Mesenchymal stem cell (in vitro differentiated cells and primary cell): ENCODE data around the gene PRDX4.

Experiments
- DNase-seq: peaks from one replicate; pipeline ENCODE4 v3.0.0-alpha.2; 2013
- H2AFZ ChIP-seq: one replicate; pipeline ENCODE4 v1.6.1; 2013; ENCODE audit warnings: low read depth, mild to moderate bottlenecking, control low read depth, inconsistent platforms, low read length, moderate library complexity
- H2AK5ac ChIP-seq: 2 replicates; pipeline ENCODE4 v1.6.1; 2013; ENCODE audit warnings: low read length, moderate library complexity, mild to moderate bottlenecking, inconsistent platforms; ENCODE audit not compliant: severe bottlenecking
- H2BK120ac ChIP-seq: one replicate; pipeline ENCODE4 v1.6.1; 2013; ENCODE audit warnings: low read depth, mild to moderate bottlenecking, inconsistent platforms, low read length, moderate library complexity
- H2BK12ac ChIP-seq, 2 experiments: one replicate each; pipeline ENCODE4 v1.6.1; 2013; ENCODE audit warnings: inconsistent platforms in 2 of 2, low read length in 2 of 2, mild to moderate bottlenecking in 2 of 2, moderate library complexity in 2 of 2, control low read depth in 1 of 2
- H2BK15ac ChIP-seq: one replicate; pipeline ENCODE4 v1.6.1; 2013; ENCODE audit warnings: mild to moderate bottlenecking, low read depth, inconsistent platforms; ENCODE audit not compliant: poor library complexity, severe bottlenecking
- H2BK5ac ChIP-seq: 2 replicates; pipeline ENCODE4 v1.6.1; 2013; ENCODE audit warnings: low read depth, mild to moderate bottlenecking, low read length, control low read depth, inconsistent platforms; ENCODE audit not compliant: poor library complexity, severe bottlenecking
- H3K14ac ChIP-seq, 2 experiments: one replicate each; pipeline ENCODE4 v1.6.1; 2013; ENCODE audit warnings: inconsistent platforms in 2 of 2, low read length in 2 of 2, control low read depth in 1 of 2, mild to moderate bottlenecking in 1 of 2, moderate library complexity in 1 of 2
- H3K18ac ChIP-seq, 2 experiments: one replicate each; pipeline ENCODE4 v1.6.1; 2013; ENCODE audit warnings: inconsistent platforms in 2 of 2, low read length in 2 of 2, control low read depth in 1 of 2, low read depth in 1 of 2, mild to moderate bottlenecking in 1 of 2
- H3K23ac ChIP-seq, 2 experiments: one replicate each; pipeline ENCODE4 v1.6.1; 2013; ENCODE audit warnings: inconsistent platforms in 2 of 2, low read length in 2 of 2, mild to moderate bottlenecking in 2 of 2, moderate library complexity in 2 of 2, control low read depth in 1 of 2
- H3K27ac ChIP-seq: 2 replicates; pipeline ENCODE4 v1.5.1; 2013; ENCODE audit warnings: mild to moderate bottlenecking, moderate library complexity, low read length, control low read depth, inconsistent platforms; ENCODE audit not compliant: poor library complexity, severe bottlenecking
- H3K27me3 ChIP-seq, 2 experiments: 2 replicates each; pipeline versions ENCODE4 v1.6.1 to v1.7.0; 2013; ENCODE audit warnings: low read length in 2 of 2, mild to moderate bottlenecking in 2 of 2, moderate library complexity in 2 of 2, control low read depth in 1 of 2, inconsistent platforms in 1 of 2; ENCODE audit not compliant: control insufficient read depth in 1 of 2, insufficient read depth in 1 of 2
- H3K36me3 ChIP-seq, 2 experiments: 2 replicates each; pipeline versions ENCODE4 v1.6.1 to v1.7.0; 2013; ENCODE audit warnings: low read length in 2 of 2, control low read depth in 1 of 2, inconsistent platforms in 1 of 2, low read depth in 1 of 2, mild to moderate bottlenecking in 1 of 2; ENCODE audit not compliant: insufficient read depth in 2 of 2, control insufficient read depth in 1 of 2
- H3K4ac ChIP-seq, 2 experiments: one replicate each; pipeline ENCODE4 v1.6.1; 2013; ENCODE audit warnings: inconsistent platforms in 2 of 2, low read length in 2 of 2, mild to moderate bottlenecking in 2 of 2, moderate library complexity in 2 of 2, control low read depth in 1 of 2, low read depth in 1 of 2
- H3K4me1 ChIP-seq: 2 replicates; pipeline ENCODE4 v1.6.1; 2013; ENCODE audit warnings: low read depth, low read length, control low read depth; ENCODE audit not compliant: control insufficient read depth, insufficient read depth
- H3K4me2 ChIP-seq: 2 replicates; pipeline ENCODE4 v1.6.1; 2013; ENCODE audit warnings: low read length, mild to moderate bottlenecking, inconsistent platforms; ENCODE audit not compliant: poor library complexity, severe bottlenecking
- H3K4me3 ChIP-seq, 2 experiments: 2 replicates each; pipeline versions ENCODE4 v1.5.1 to v1.7.0; 2013; ENCODE audit warnings: low read length in 2 of 2, mild to moderate bottlenecking in 2 of 2, control low read depth in 1 of 2, low read depth in 1 of 2; ENCODE audit not compliant: insufficient read depth in 1 of 2
- H3K79me1 ChIP-seq: replicated peaks from 2 replicates; pipeline ENCODE4 v1.6.1; 2013; ENCODE audit warnings: mild to moderate bottlenecking, control low read depth, low read length, inconsistent platforms; ENCODE audit not compliant: poor library complexity, severe bottlenecking
- H3K9ac ChIP-seq: 2 replicates; pipeline ENCODE4 v1.7.0; 2013; ENCODE audit warnings: mild to moderate bottlenecking, low read length, moderate library complexity
- H3K9me3 ChIP-seq: 2 replicates; pipeline ENCODE4 v1.7.0; 2013; ENCODE audit warnings: mild to moderate bottlenecking, low read length; ENCODE audit not compliant: control insufficient read depth
- H4K8ac ChIP-seq: one replicate; pipeline ENCODE4 v1.6.1; 2013; ENCODE audit warnings: inconsistent platforms, mild to moderate bottlenecking, low read length, moderate library complexity
- H4K91ac ChIP-seq: one replicate; pipeline ENCODE4 v1.6.1; 2013; ENCODE audit warnings: mild to moderate bottlenecking, low read length, inconsistent platforms
- WGBS: methylation state at CpG from one replicate; pipeline ENCODE4 v1.1.7; 2013; ENCODE audit warnings: mixed read lengths; 5-methylcytosine and 5-hydroxymethylcytosine counted together

The PRDX4 gene

DNA sequence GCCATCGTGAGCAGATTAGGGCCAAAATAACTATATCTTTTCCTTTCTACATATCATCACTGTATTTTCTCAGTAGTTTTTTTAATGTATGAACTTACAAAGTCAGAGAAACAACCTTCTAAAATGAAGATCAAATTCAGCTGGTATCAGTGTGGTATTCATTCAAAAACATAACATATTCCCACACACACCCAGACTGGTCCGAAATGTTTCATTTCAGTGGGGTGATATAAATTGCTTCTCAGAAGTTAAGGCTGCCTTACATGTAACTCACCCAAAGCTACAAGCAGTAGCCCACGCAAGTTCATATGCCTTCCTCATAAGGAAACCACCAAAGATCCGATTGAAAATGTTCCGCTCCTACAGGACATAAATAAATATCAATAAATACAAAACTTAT is 37.9 kb downstream of the PRDX4 start:
- no peaks in the 10 kb centered on the region for H3K27me3 ChIP-seq
- H3K9ac ChIP-seq: no peak overlapping the region
- no peak overlapping the region for H2BK12ac ChIP-seq
- no peak overlapping the region for H3K27ac ChIP-seq
- H2AFZ ChIP-seq: no peak overlapping the region
- H3K4me2 ChIP-seq: no peak overlapping the region
- no peak overlapping the region for H2BK120ac ChIP-seq
- no peak overlapping the region for H2BK15ac ChIP-seq
- no peak overlapping the region for H2AK5ac ChIP-seq
- H4K8ac ChIP-seq: no peak overlapping the region
- H4K91ac ChIP-seq: no peak overlapping the region
- H3K36me3 ChIP-seq: peaks cover 25 to 57% of the 10 kb centered on the region in 2 experiments
- H2BK5ac ChIP-seq: no peak overlapping the region
- no peaks in the 10 kb centered on the region for H3K9me3 ChIP-seq
- H3K18ac ChIP-seq: no peak overlapping the region
- H3K4ac ChIP-seq: no peak overlapping the region
- WGBS: 95% methylated on average over 3 of the region's 5 CpGs
- peaks cover 2% of the 10 kb centered on the region for H3K79me1 ChIP-seq
- no peak for DNase-seq
- H3K4me1 ChIP-seq: no peaks in the 10 kb centered on the region
- H3K4me3 ChIP-seq: no peak overlapping the region
- no peak overlapping the region for H3K23ac ChIP-seq
- H3K14ac ChIP-seq: no peak overlapping the region

- DNase-seq: no peak
These were observed 52.9 kb downstream of the PRDX4 start for GRCh38 chrX:23720117-23720677.

GRCh38 chrX:23726191-23726590 is 58.9 kb downstream of the PRDX4 start:
- Histone ChIP-seq H2AFZ (no peak overlapping the region), H2BK120ac (no peak overlapping the region), H3K9me3 (no peaks in the 10 kb centered on the region), H3K4me1 (no peaks in the 10 kb centered on the region), H3K14ac (no peak overlapping the region), H2BK5ac (no peak overlapping the region), H3K4me2 (no peak overlapping the region), H3K4ac (no peak overlapping the region), H4K91ac (no peak overlapping the region), H3K4me3 (no peak overlapping the region), H3K9ac (no peak overlapping the region), H2BK15ac (no peak overlapping the region), H3K36me3 (peaks cover 13 to 52% of the 10 kb centered on the region in 2 experiments), H2BK12ac (no peak overlapping the region), H4K8ac (no peak overlapping the region), H3K27me3 (no peaks in the 10 kb centered on the region), H3K79me1 (peaks cover 1% of the 10 kb centered on the region), H2AK5ac (no peak overlapping the region), H3K18ac (no peak overlapping the region), H3K23ac (no peak overlapping the region), H3K27ac (no peak overlapping the region)
- DNase-seq: no peak
- 97% methylated on average over 6 of the region's 6 CpGs for WGBS

More at GRCh38 chrX:23720117-23720677, 52.9 kb downstream of the PRDX4 start:
- no peak overlapping the region for H3K4me3 ChIP-seq
- H2BK120ac ChIP-seq: no peak overlapping the region
- H3K23ac ChIP-seq: no peak overlapping the region
- no peak overlapping the region for H2BK12ac ChIP-seq
- no peak overlapping the region for H3K4ac ChIP-seq
- H2BK15ac ChIP-seq: no peak overlapping the region
- H3K27me3 ChIP-seq: no peaks in the 10 kb centered on the region
- H3K9ac ChIP-seq: no peak overlapping the region
- no peaks in the 10 kb centered on the region for H3K4me1 ChIP-seq
- no peak overlapping the region for H3K14ac ChIP-seq
- no peak overlapping the region for H2AFZ ChIP-seq
- H3K79me1 ChIP-seq: peaks cover 3% of the 10 kb centered on the region
- 95% methylated on average over 6 of the region's 8 CpGs for WGBS
- no peak overlapping the region for H3K27ac ChIP-seq
- H3K4me2 ChIP-seq: no peak overlapping the region
- H2BK5ac ChIP-seq: no peak overlapping the region
- no peak overlapping the region for H4K8ac ChIP-seq
- H2AK5ac ChIP-seq: no peak overlapping the region
- H4K91ac ChIP-seq: no peak overlapping the region
- peaks cover 16 to 48% of the 10 kb centered on the region in 2 experiments for H3K36me3 ChIP-seq
- H3K18ac ChIP-seq: no peak overlapping the region
- H3K9me3 ChIP-seq: no peaks in the 10 kb centered on the region

- H2AFZ ChIP-seq: no peak overlapping the region
- no peak overlapping the region for H2BK12ac ChIP-seq
- H4K91ac ChIP-seq: no peak overlapping the region
- no peak overlapping the region for H3K23ac ChIP-seq
- H3K27me3 ChIP-seq: no peaks in the 10 kb centered on the region
- no peak overlapping the region for H3K27ac ChIP-seq
- no peak overlapping the region for H2BK5ac ChIP-seq
- H3K9ac ChIP-seq: no peak overlapping the region
- no peak overlapping the region for H3K4me3 ChIP-seq
- H2AK5ac ChIP-seq: no peak overlapping the region
- peaks cover 13 to 52% of the 10 kb centered on the region in 2 experiments for H3K36me3 ChIP-seq
- H3K79me1 ChIP-seq: peaks cover 1% of the 10 kb centered on the region
- H3K9me3 ChIP-seq: no peaks in the 10 kb centered on the region
- H4K8ac ChIP-seq: no peak overlapping the region
- 100% methylated on average over 3 of the region's 3 CpGs for WGBS
- H3K4ac ChIP-seq: no peak overlapping the region
- H2BK120ac ChIP-seq: no peak overlapping the region
- no peak overlapping the region for H3K18ac ChIP-seq
- H2BK15ac ChIP-seq: no peak overlapping the region
- no peak overlapping the region for H3K14ac ChIP-seq
- no peak overlapping the region for H3K4me2 ChIP-seq
- H3K4me1 ChIP-seq: no peaks in the 10 kb centered on the region
- DNase-seq: no peak
These were observed 59.9 kb downstream of the PRDX4 start for GRCh38 chrX:23727206-23727605.
